Activated CD8-positive, alpha-beta T cell treated with anti-CD3 and anti-CD28 coated beads for 36 hours (primary cell): ENCODE data around the gene SDK2. TPM values are rescaled to one million over a fixed set of nuclear protein-coding genes. Genes with fewer than 3 reads are reported as not detected.

Experiments used
- ATAC-seq: fragments of 200-7000 bp; cut with Tn5 transposase; one replicate; pipeline ENCODE4 v1.10.0; 2021; ENCODE audit warnings: mild to moderate bottlenecking, moderate library complexity
- CTCF ChIA-PET: fragments of 350-600 bp; sonication (Branson Sonifier 250); formaldehyde crosslinking; loops from one replicate; lab custom pipeline; 2021; ENCODE audit warnings: antibody characterized with exemption; lab: Charles Lee
- POLR2A ChIA-PET: fragments of 350-600 bp; sonication (Branson Sonifier 250); formaldehyde crosslinking; loops from one replicate; lab custom pipeline; 2021; ENCODE audit warnings: antibody characterized with exemption; lab: Charles Lee
- DNase-seq: peaks from one replicate; pipeline ENCODE4 v3.0.0-alpha.2; 2020
- H3K27ac Mint-ChIP-seq: one replicate; pipeline ENCODE4 v1.8.0; 2021; ENCODE audit warnings: mild to moderate bottlenecking, mixed read lengths
- H3K27me3 Mint-ChIP-seq: one replicate; pipeline ENCODE4 v1.8.0; 2021; ENCODE audit warnings: mixed read lengths
- H3K36me3 Mint-ChIP-seq: one replicate; pipeline ENCODE4 v1.8.0; 2021; ENCODE audit warnings: low read depth, mixed read lengths
- H3K4me1 Mint-ChIP-seq: one replicate; pipeline ENCODE4 v1.8.0; 2021; ENCODE audit warnings: low read depth, mixed read lengths
- H3K4me3 Mint-ChIP-seq: one replicate; pipeline ENCODE4 v1.8.0; 2021; ENCODE audit warnings: mild to moderate bottlenecking, moderate library complexity, mixed read lengths
- H3K9me3 Mint-ChIP-seq: one replicate; pipeline ENCODE4 v1.8.0; 2021; ENCODE audit warnings: mixed read lengths
- CTCF ChIP-seq: fragments of 200-600 bp; IDR thresholded peaks from one replicate; pipeline ENCODE4 v1.8.0; 2022; ENCODE audit warnings: antibody characterized with exemption, mild to moderate bottlenecking
- intact Hi-C: fragments of 100-400 bp; cut with micrococcal nuclease; formaldehyde crosslinking; loops from one replicate; pipeline ENCODE4 v1.10.0; 2022
- total RNA-seq, 2 experiments: library from RNA; stranded (reverse); gene quantifications; one replicate each; pipeline ENCODE4 v1.2.3, GENCODE V29; 2021

Gene SDK2
- total RNA-seq, 2 experiments from 2014 or later: 3.2 to 3.3 TPM

GRCh38 chr17:73521376-73521775 is 122.9 kb downstream of the SDK2 start:
- Mint-ChIP-seq H3K4me1 (no peaks in the 10 kb centered on the region), H3K27ac (no peak overlapping the region), H3K9me3 (no peaks in the 10 kb centered on the region), H3K4me3 (no peak overlapping the region), H3K36me3 (no peaks in the 10 kb centered on the region), H3K27me3 (no peaks in the 10 kb centered on the region)
- POLR2A ChIA-PET: no interaction called here
- no peak for ATAC-seq
- no peak for TF ChIP-seq CTCF
- no peak for DNase-seq
- CTCF ChIA-PET: no interaction called here
- intact Hi-C loops: no loop called here

GRCh38 chr17:73520369-73520761 is 123.9 kb downstream of the SDK2 start:
- Mint-ChIP-seq H3K27me3 (no peaks in the 10 kb centered on the region), H3K27ac (no peak overlapping the region), H3K4me3 (no peak overlapping the region), H3K36me3 (no peaks in the 10 kb centered on the region), H3K4me1 (no peaks in the 10 kb centered on the region), H3K9me3 (no peaks in the 10 kb centered on the region)
- POLR2A ChIA-PET: no interaction called here
- intact Hi-C loops: no loop called here
- ATAC-seq (no peak), DNase-seq (no peak)
- CTCF ChIA-PET: no interaction called here
- no peak for TF ChIP-seq CTCF

- ATAC-seq: no peak
- ChIA-PET POLR2A (no interaction called here), CTCF (no interaction called here)
- DNase-seq: no peak
- TF ChIP-seq CTCF: no peak
- no peaks in the 10 kb centered on the region for H3K4me1 Mint-ChIP-seq
- no peaks in the 10 kb centered on the region for H3K27me3 Mint-ChIP-seq
- H3K4me3 Mint-ChIP-seq: no peak overlapping the region
- H3K9me3 Mint-ChIP-seq: no peaks in the 10 kb centered on the region
- H3K27ac Mint-ChIP-seq: no peak overlapping the region
- no peaks in the 10 kb centered on the region for H3K36me3 Mint-ChIP-seq
- intact Hi-C loops: no loop called here
Measured at GRCh38 chr17:73519714-73520368, 124.4 kb downstream of the SDK2 start.

GRCh38 chr17:73519011-73519410 is 125.2 kb downstream of the SDK2 start:
- H3K36me3 Mint-ChIP-seq: no peaks in the 10 kb centered on the region
- no peaks in the 10 kb centered on the region for H3K9me3 Mint-ChIP-seq
- ATAC-seq: no peak
- no peak for DNase-seq
- ChIA-PET CTCF (no interaction called here), POLR2A (no interaction called here)
- H3K27ac Mint-ChIP-seq: no peak overlapping the region
- H3K4me1 Mint-ChIP-seq: no peaks in the 10 kb centered on the region
- intact Hi-C loops: no loop called here
- no peaks in the 10 kb centered on the region for H3K27me3 Mint-ChIP-seq
- no peak overlapping the region for H3K4me3 Mint-ChIP-seq
- no peak for TF ChIP-seq CTCF

GRCh38 chr17:73516431-73516830 is 127.8 kb downstream of the SDK2 start:
- no peak for ATAC-seq
- no peaks in the 10 kb centered on the region for H3K4me1 Mint-ChIP-seq
- H3K27ac Mint-ChIP-seq: no peak overlapping the region
- H3K36me3 Mint-ChIP-seq: no peaks in the 10 kb centered on the region
- POLR2A ChIA-PET: no interaction called here
- no peaks in the 10 kb centered on the region for H3K9me3 Mint-ChIP-seq
- H3K4me3 Mint-ChIP-seq: no peak overlapping the region
- CTCF ChIA-PET: no interaction called here
- H3K27me3 Mint-ChIP-seq: no peaks in the 10 kb centered on the region
- DNase-seq: no peak
- TF ChIP-seq CTCF: no peak
- intact Hi-C loops: no loop called here
